Lung (tissue), 12 donors: ENCODE measurements around the gene TPI1. TPM values are rescaled to one million over a fixed set of nuclear protein-coding genes. Genes with fewer than 3 reads are reported as not detected.

Experiments
- ATAC-seq: fragments of 200-7000 bp; cut with Tn5 transposase; one replicate; pipeline ENCODE4 v1.9.1; 2020; ENCODE audit warnings: moderate number of reproducible peaks; ENCODE audit not compliant: insufficient read depth, low FRiP score
- DNase-seq, 3 donors: peaks; one replicate each; pipeline ENCODE4 v3.0.0-alpha.2; 2013 to 2017
- H3K27ac ChIP-seq, 2 donors: one replicate each; pipeline ENCODE4 v1.5.1; 2013; ENCODE audit warnings: mild to moderate bottlenecking in 2 of 2, moderate library complexity in 2 of 2, control low read depth in 1 of 2, inconsistent platforms in 1 of 2, low read depth in 1 of 2, low read length in 1 of 2
- H3K27me3 ChIP-seq, 3 donors: one replicate each; pipeline ENCODE4 v1.5.1; 2013; ENCODE audit warnings: low read length in 2 of 3; ENCODE audit not compliant: control insufficient read depth in 3 of 3, insufficient read depth in 3 of 3
- H3K36me3 ChIP-seq, 4 donors: one replicate each; pipeline ENCODE4 v1.5.1; 2013; ENCODE audit warnings: low read length in 4 of 4, mild to moderate bottlenecking in 1 of 4, moderate library complexity in 1 of 4; ENCODE audit not compliant: control insufficient read depth in 4 of 4, insufficient read depth in 4 of 4
- H3K4me1 ChIP-seq, 5 donors: one replicate each; pipeline ENCODE4 v1.5.1; 2013; ENCODE audit warnings: low read length in 5 of 5, mild to moderate bottlenecking in 2 of 5, moderate library complexity in 1 of 5; ENCODE audit not compliant: control insufficient read depth in 5 of 5, insufficient read depth in 5 of 5
- H3K4me3 ChIP-seq: one replicate; pipeline ENCODE4 v1.5.1; 2013; ENCODE audit warnings: mild to moderate bottlenecking, control low read depth, moderate library complexity
- H3K9ac ChIP-seq, 2 donors: one replicate each; pipeline ENCODE4 v1.5.1; 2013; ENCODE audit warnings: low read length in 2 of 2, control low read depth in 1 of 2; ENCODE audit not compliant: insufficient read depth in 1 of 2
- H3K9me3 ChIP-seq, 4 donors: one replicate each; pipeline ENCODE4 v1.5.1; 2013; ENCODE audit warnings: low read length in 3 of 4, mild to moderate bottlenecking in 1 of 4, moderate library complexity in 1 of 4; ENCODE audit not compliant: control insufficient read depth in 4 of 4, insufficient read depth in 3 of 4
- WGBS, 2 donors: extraction: QIAGEN DNeasy Blood & Tissue Kit; methylation state at CpG; one replicate each; pipeline ENCODE4 v1.1.7; 2013; 5-methylcytosine and 5-hydroxymethylcytosine counted together
- polyA plus RNA-seq, 2 donors: library from polyadenylated mRNA; stranded (reverse); fragments of 200-250 nt; gene quantifications; one replicate each; pipeline ENCODE4 v1.2.1, GENCODE V29; 2013
- total RNA-seq, 2 donors: library from RNA; depleted of rRNA in 1 of 2; stranded (reverse); fragments of >200 nt in 1 of 2; gene quantifications; one replicate each; pipeline ENCODE4 v1.2.1, GENCODE V29; 2014 to 2021
- TF ChIP-seq, protein P1 (sequence below): IDR thresholded peaks from 2 replicates; pipeline ENCODE4 v1.5.1; 2012; ENCODE audit warnings: mild to moderate bottlenecking; ENCODE audit errors: control extremely low read depth, extremely low read depth
- donor health status: control.
- donor health status: control.
- donor health status: Bipolar disorder and iron deficiency.
- donor health status: healthy.
- donor health status: DM: yes; HTN: yes; CAD: no.

TPI1 gene
- total and polyA plus RNA-seq, 4 donors = 256 to 1,097 (median 435) TPM

DNA sequence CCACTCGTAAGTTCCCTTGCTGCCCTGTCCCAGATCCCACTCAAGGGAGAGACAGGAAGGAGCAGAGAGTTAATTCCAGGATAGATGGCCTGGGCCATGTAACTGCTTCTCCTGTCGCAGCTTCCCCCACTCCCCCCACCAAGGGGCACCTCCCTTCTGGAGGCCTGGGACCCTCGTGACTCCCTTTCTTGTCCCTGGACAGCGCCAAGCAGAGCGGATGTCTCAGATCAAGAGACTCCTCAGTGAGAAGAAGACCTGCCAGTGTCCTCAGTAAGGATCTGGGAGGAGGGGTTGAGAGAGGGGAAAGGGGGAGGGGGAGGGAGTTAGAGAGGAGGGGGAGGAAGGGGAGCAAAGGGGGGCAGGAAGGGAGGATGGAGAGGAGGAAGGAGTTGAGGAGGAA is 48.7 kb upstream of the TPI1 start:
- TF ChIP-seq, protein P1, sequence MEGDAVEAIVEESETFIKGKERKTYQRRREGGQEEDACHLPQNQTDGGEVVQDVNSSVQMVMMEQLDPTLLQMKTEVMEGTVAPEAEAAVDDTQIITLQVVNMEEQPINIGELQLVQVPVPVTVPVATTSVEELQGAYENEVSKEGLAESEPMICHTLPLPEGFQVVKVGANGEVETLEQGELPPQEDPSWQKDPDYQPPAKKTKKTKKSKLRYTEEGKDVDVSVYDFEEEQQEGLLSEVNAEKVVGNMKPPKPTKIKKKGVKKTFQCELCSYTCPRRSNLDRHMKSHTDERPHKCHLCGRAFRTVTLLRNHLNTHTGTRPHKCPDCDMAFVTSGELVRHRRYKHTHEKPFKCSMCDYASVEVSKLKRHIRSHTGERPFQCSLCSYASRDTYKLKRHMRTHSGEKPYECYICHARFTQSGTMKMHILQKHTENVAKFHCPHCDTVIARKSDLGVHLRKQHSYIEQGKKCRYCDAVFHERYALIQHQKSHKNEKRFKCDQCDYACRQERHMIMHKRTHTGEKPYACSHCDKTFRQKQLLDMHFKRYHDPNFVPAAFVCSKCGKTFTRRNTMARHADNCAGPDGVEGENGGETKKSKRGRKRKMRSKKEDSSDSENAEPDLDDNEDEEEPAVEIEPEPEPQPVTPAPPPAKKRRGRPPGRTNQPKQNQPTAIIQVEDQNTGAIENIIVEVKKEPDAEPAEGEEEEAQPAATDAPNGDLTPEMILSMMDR = no peak
- Histone ChIP-seq H3K27ac (no peak overlapping the region), H3K9ac (no peak overlapping the region), H3K9me3 (peaks cover 0 to 4% (median 0%) of the 10 kb centered on the region in 4 donors), H3K4me1 (peaks cover 0 to 17% (median 9%) of the 10 kb centered on the region in 5 donors), H3K27me3 (peaks cover 0 to 7% (median 3%) of the 10 kb centered on the region in 3 donors), H3K4me3 (no peak overlapping the region), H3K36me3 (peaks cover 0 to 37% (median 12%) of the 10 kb centered on the region in 4 donors)
- no peak for ATAC-seq
- DNase-seq = peak in 1 of 3 donors; percentile 28
- WGBS, 2 donors = 89 to 90% methylated on average over 5 of the region's 5 CpGs

DNA sequence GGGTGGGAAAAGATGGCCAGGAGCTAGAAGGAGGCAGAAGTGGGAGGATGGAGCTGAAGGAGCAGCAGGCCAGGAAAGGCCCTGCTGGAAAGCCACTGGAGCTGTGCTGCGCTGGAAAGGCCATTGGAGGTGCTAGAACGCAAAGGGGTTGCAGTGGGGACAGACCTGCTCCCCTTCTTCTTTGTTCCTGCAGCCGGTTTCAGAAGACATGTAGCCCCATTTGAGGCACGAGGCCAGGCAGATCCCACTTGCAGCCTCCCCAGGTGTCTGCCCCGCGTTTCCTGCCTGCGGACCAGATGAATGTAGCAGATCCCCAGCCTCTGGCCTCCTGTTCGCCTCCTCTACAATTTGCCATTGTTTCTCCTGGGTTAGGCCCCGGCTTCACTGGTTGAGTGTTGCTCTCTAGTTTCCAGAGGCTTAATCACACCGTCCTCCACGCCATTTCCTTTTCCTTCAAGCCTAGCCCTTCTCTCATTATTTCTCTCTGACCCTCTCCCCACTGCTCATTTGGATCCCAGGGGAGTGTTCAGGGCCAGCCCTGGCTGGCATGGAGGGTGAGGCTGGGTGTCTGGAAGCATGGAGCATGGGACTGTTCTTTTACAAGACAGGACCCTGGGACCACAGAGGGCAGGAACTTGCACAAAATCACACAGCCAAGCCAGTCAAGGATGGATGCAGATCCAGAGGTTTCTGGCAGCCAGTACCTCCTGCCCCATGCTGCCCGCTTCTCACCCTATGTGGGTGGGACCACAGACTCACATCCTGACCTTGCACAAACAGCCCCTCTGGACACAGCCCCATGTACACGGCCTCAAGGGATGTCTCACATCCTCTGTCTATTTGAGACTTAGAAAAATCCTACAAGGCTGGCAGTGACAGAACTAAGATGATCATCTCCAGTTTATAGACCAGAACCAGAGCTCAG is 48.0 kb upstream of the TPI1 start:
- H3K27me3 ChIP-seq = peaks cover 0 to 7% (median 3%) of the 10 kb centered on the region in 3 donors

DNA sequence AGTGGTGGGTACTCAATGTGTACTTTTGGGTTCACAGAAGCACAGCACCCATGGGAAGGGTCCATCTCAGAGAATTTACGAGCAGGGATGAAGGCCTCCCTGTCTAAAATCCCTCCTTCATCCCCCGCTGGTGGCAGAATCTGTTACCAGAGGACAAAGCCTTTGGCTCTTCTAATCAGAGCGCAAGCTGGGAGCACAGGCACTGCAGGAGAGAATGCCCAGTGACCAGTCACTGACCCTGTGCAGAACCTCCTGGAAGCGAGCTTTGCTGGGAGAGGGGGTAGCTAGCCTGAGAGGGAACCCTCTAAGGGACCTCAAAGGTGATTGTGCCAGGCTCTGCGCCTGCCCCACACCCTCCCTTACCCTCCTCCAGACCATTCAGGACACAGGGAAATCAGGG is 47.2 kb upstream of the TPI1 start:
- H3K9ac ChIP-seq = no peak overlapping the region
- TF ChIP-seq, protein P1 = no peak
- DNase-seq = no peak
- no peak overlapping the region for H3K27ac ChIP-seq
- no peak for ATAC-seq
- H3K27me3 ChIP-seq = peaks cover 0 to 12% (median 3%) of the 10 kb centered on the region in 3 donors
- H3K9me3 ChIP-seq = peaks cover 0 to 4% (median 0%) of the 10 kb centered on the region in 4 donors
- H3K4me1 ChIP-seq = peaks cover 0 to 17% (median 9%) of the 10 kb centered on the region in 5 donors
- H3K36me3 ChIP-seq = peaks cover 0 to 27% (median 8%) of the 10 kb centered on the region in 4 donors
- no peak overlapping the region for H3K4me3 ChIP-seq
- WGBS, 2 donors = 86 to 100% methylated on average over 5 of the region's 5 CpGs

More for the DNA sequence above, 48.0 kb upstream of the TPI1 start:
- no peak for DNase-seq
- Histone ChIP-seq H3K36me3 (peaks cover 0 to 32% (median 9%) of the 10 kb centered on the region in 4 donors), H3K4me1 (peaks cover 0 to 17% (median 9%) of the 10 kb centered on the region in 5 donors), H3K9me3 (peaks cover 0 to 4% (median 0%) of the 10 kb centered on the region in 4 donors), H3K4me3 (no peak overlapping the region), H3K27ac (no peak overlapping the region), H3K9ac (no peak overlapping the region)
- no peak for ATAC-seq
- 87 to 89% methylated on average over 13 of the region's 13 CpGs for WGBS, 2 donors
- TF ChIP-seq, protein P1 = no peak
